OCI-LY7 (cell line): ENCODE results near the gene RARG. TPM values are rescaled to one million over a fixed set of nuclear protein-coding genes. Genes with fewer than 3 reads are reported as not detected.
A peak's percentile ranks its signal among the peaks of the same experiment; 100 is the strongest.

ENCODE experiments used
- BruUV-seq: library from RNA; stranded (reverse); fragments of 400-500 nt; replicated peaks from 2 replicates; lab custom pipeline; 2021; lab: Mats Ljungman, UMichigan
- CTCF ChIA-PET: fragments of 300-600 bp; sonication (Branson Sonifier 250); formaldehyde crosslinking; loops from one replicate; lab custom pipeline; 2022; ENCODE audit warnings: antibody characterized with exemption; ENCODE audit not compliant: unreplicated experiment; lab: Charles Lee
- POLR2A ChIA-PET: fragments of 300-600 bp; sonication (Branson Sonifier 250); formaldehyde crosslinking; loops from one replicate; lab custom pipeline; 2022; ENCODE audit warnings: antibody characterized with exemption; lab: Charles Lee
- DNase-seq: peaks from one replicate; pipeline ENCODE4 v3.0.0-alpha.2; 2015; ENCODE audit warnings: low spot score
- H2AFZ ChIP-seq: fragments of 200-600 bp; sonication (generic), shearing (Covaris generic); 2 replicates; pipeline ENCODE4 v1.6.1; 2014; ENCODE audit warnings: mild to moderate bottlenecking, antibody characterized with exemption, low read length, moderate library complexity
- H3K27ac ChIP-seq: fragments of 200-600 bp; sonication (generic); 2 replicates; pipeline ENCODE4 v1.5.1; 2014; ENCODE audit warnings: mixed run types, low read depth, mild to moderate bottlenecking, moderate library complexity, low read length, inconsistent platforms; ENCODE audit not compliant: poor library complexity, severe bottlenecking
- H3K36me3 ChIP-seq: fragments of 200-600 bp; sonication (generic); 2 replicates; pipeline ENCODE4 v1.6.1; 2014; ENCODE audit warnings: mild to moderate bottlenecking, antibody characterized with exemption, low read length, moderate library complexity, mixed read lengths; ENCODE audit not compliant: insufficient read depth
- H3K4me1 ChIP-seq: fragments of 200-600 bp; sonication (generic); 2 replicates; pipeline ENCODE4 v1.5.1; 2014; ENCODE audit warnings: mild to moderate bottlenecking, low read length; ENCODE audit not compliant: insufficient read depth, poor library complexity, severe bottlenecking
- H3K4me2 ChIP-seq: fragments of 200-600 bp; sonication (generic); 2 replicates; pipeline ENCODE4 v1.6.1; 2014; ENCODE audit warnings: mild to moderate bottlenecking, low read length
- H3K4me3 ChIP-seq: fragments of 200-600 bp; sonication (generic); 2 replicates; pipeline ENCODE4 v1.5.1; 2014; ENCODE audit warnings: mild to moderate bottlenecking, low read depth, low read length; ENCODE audit not compliant: poor library complexity, severe bottlenecking
- H3K79me2 ChIP-seq: fragments of 200-600 bp; sonication (generic); 2 replicates; pipeline ENCODE4 v1.6.1; 2016; ENCODE audit warnings: low read depth, mild to moderate bottlenecking, low read length, moderate library complexity, mixed read lengths; ENCODE audit not compliant: insufficient read depth
- H3K9me2 ChIP-seq: fragments of 200-600 bp; sonication (generic); 2 replicates; pipeline ENCODE4 v1.6.1; 2016; ENCODE audit warnings: mild to moderate bottlenecking, low read length, mixed read lengths; ENCODE audit not compliant: insufficient read depth
- H3K9me3 ChIP-seq: fragments of 200-600 bp; sonication (generic); 2 replicates; pipeline ENCODE4 v1.6.1; 2014; ENCODE audit warnings: mild to moderate bottlenecking, mixed run types, low read length, mixed read lengths
- H4K20me1 ChIP-seq: fragments of 200-600 bp; sonication (generic); 2 replicates; pipeline ENCODE4 v1.6.1; 2014; ENCODE audit warnings: mild to moderate bottlenecking, antibody characterized with exemption, low read length, moderate library complexity, mixed read lengths; ENCODE audit not compliant: insufficient read depth
- EZH2phosphoT487 ChIP-seq: fragments of 200-600 bp; sonication (generic); IDR thresholded peaks from 2 replicates; pipeline ENCODE4 v1.6.1; 2018; ENCODE audit warnings: low read depth, borderline replicate concordance, mild to moderate bottlenecking, mixed run types, antibody characterized with exemption, low read length, moderate library complexity, mixed read lengths
- intact Hi-C: fragments of 100-400 bp; cut with micrococcal nuclease; formaldehyde crosslinking; loops from one replicate; pipeline ENCODE4 v1.10.0; 2022; ENCODE audit not compliant: unreplicated experiment
- total RNA-seq, 2 experiments: library from RNA; depleted of rRNA in 1 of 2; stranded (reverse); fragments of >200 nt in 1 of 2; shearing (Covaris generic) in 1 of 2; gene quantifications; 2 replicates each; pipeline ENCODE4 v1.2.3, GENCODE V29; 2014 to 2022
- TF ChIP-seq, protein P1 (sequence below): fragments of 200-600 bp; sonication (generic); conservative IDR thresholded peaks from 2 replicates; pipeline ENCODE4 v1.5.1; 2014; ENCODE audit warnings: mild to moderate bottlenecking, antibody characterized with exemption, low read length, moderate library complexity, mixed read lengths

RARG gene
- total RNA-seq, 2 experiments from 2014 or later = 7.0 to 8.4 TPM

DNA sequence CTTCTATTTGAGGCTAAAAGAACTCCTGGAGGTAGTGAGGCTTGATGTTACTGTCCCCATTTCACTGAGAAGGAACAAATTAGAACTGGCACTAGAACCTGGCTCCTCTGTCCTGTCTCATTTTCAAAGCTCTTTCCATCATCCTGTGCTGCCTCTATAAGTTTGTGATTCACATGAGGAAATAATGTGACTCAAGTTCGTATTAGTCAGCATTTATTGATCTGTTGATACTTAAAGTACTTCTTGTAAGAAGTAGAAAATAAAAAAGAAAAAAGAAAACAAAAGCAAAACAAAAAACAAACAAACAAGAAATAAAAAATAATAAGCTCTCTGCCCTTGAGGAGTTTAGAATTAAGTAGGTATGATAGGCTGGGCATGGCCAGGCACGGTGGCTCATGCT lies 33.8 kb upstream of the RARG start:
- H3K9me2 ChIP-seq = no peaks in the 10 kb centered on the region

DNA sequence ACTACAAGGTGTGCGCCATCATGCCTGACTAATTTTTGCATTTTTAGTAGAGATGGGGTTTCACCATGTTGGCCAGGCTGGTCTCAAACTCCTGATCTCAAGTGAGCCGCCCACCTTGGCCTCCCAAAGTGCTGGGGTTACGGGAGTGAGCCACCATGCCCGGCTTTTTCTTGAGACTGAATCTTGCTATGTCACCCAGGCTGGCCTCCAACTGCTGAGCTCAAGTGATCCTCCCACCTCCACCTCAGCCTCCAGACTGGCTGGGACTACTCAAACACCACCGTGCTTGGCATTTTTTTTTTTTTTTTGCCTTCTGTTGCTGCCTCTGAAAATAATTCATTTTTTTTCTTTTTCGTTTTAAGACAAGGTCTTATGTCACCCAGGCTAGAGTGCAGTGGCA lies 27.9 kb upstream of the RARG start:
- peaks cover 33% of the 10 kb centered on the region for H3K4me1 ChIP-seq
- no peaks in the 10 kb centered on the region for H3K9me2 ChIP-seq
- BruUV-seq = no TSS peak
- H3K4me2 ChIP-seq = no peak overlapping the region
- no peaks in the 10 kb centered on the region for H3K36me3 ChIP-seq
- peak overlapping the region; percentile 75; the same call in 1 of the 2 replicates for H2AFZ ChIP-seq
- DNase-seq = no peak
- TF ChIP-seq EZH2phosphoT487 = no peak
- H3K27ac ChIP-seq = no peak overlapping the region
- no peaks in the 10 kb centered on the region for H3K79me2 ChIP-seq
- H3K9me3 ChIP-seq = no peaks in the 10 kb centered on the region
- CTCF ChIA-PET = interaction anchor here (0.6 kb wide), 1 partner anchor 192 kb away, joined by 3 read pairs; no protein-coding TSS in a partner anchor
- no peaks in the 10 kb centered on the region for H4K20me1 ChIP-seq
- POLR2A ChIA-PET = interaction anchor here (0.7 to 1.4 kb wide), 3 partner anchors 14 to 241 kb away, joined by 3 to 8 read pairs (median 6); partner anchors contain the start of genes AAAS and TARBP2
- intact Hi-C loops = no loop called here
- H3K4me3 ChIP-seq = no peak overlapping the region

More for the DNA sequence above, 33.8 kb upstream of the RARG start:
- Histone ChIP-seq H3K36me3 (peaks cover 26% of the 10 kb centered on the region), H3K4me1 (peaks cover 30% of the 10 kb centered on the region), H3K4me2 (no peak overlapping the region), H3K79me2 (peaks cover 27% of the 10 kb centered on the region), H3K9me3 (no peaks in the 10 kb centered on the region), H4K20me1 (no peaks in the 10 kb centered on the region; the same call in 1 of the 2 replicates), H3K27ac (no peak overlapping the region), H2AFZ (no peak overlapping the region), H3K4me3 (no peak overlapping the region)
- intact Hi-C loops = no loop called here
- no TSS peak for BruUV-seq
- TF ChIP-seq EZH2phosphoT487 = no peak
- TF ChIP-seq, protein P1, sequence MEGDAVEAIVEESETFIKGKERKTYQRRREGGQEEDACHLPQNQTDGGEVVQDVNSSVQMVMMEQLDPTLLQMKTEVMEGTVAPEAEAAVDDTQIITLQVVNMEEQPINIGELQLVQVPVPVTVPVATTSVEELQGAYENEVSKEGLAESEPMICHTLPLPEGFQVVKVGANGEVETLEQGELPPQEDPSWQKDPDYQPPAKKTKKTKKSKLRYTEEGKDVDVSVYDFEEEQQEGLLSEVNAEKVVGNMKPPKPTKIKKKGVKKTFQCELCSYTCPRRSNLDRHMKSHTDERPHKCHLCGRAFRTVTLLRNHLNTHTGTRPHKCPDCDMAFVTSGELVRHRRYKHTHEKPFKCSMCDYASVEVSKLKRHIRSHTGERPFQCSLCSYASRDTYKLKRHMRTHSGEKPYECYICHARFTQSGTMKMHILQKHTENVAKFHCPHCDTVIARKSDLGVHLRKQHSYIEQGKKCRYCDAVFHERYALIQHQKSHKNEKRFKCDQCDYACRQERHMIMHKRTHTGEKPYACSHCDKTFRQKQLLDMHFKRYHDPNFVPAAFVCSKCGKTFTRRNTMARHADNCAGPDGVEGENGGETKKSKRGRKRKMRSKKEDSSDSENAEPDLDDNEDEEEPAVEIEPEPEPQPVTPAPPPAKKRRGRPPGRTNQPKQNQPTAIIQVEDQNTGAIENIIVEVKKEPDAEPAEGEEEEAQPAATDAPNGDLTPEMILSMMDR = no peak
- ChIA-PET POLR2A (interaction anchor here (0.6 to 3.0 kb wide), 6 partner anchors 9 to 79 kb away, joined by 3 to 20 read pairs (median 4); no protein-coding TSS in a partner anchor), CTCF (interaction anchor here (7.1 kb wide), 1 partner anchor 53 kb away, joined by 80 read pairs; no protein-coding TSS in a partner anchor)
- no peak for DNase-seq

DNA sequence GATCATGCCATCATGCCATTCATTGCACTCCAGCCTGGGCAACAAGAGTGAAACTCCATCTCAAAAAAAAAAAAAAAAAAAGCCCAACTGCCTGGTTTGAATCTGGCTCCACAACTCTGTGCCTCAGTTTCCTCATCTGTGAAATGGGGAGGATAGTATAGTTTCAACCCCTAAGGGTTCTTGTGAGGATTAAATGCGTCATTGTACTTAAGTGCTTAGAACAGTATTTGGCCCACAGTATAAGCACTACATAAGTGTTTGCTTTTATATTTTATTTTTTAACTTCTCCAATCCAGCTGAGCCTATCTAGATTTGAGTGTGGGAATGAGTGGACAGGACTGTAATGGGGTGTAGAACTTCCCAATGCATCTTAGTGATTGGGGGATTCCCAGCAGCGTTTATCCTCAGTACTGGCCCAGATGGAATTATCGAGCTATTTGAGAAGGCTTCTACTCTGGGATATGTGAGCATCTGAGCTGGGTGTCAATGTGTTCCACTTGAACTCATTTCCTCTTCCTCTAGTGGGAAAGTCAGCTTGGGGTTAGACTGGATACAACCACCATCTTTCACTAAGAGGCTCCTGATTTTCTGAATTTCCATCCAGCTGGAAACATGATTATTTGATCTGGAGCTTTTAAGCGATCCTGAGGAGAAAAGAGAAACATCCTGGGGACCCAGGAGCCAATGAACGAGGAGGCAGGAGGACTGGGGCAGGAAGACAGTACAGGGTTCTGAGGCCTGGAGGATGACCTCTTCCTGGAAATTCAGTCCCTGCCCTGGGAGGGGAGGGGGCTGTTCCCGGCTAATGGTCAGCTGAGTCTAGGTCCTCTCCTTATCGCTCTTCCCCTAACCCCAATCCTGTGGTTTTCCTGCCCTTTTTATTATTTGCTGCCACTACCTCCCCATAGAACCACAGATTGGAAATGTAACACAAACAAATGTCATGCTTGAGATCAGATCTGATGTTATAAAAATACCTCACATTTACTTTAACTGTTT lies 26.8 kb upstream of the RARG start:
- Histone ChIP-seq H2AFZ (peak overlapping the region; percentile 75), H3K4me2 (peak overlapping the region; percentile 44)
- intact Hi-C loops = no loop called here

More for the DNA sequence above, 26.8 kb upstream of the RARG start:
- H3K79me2 ChIP-seq = no peaks in the 10 kb centered on the region
- H3K27ac ChIP-seq = no peak overlapping the region
- H3K9me3 ChIP-seq = no peaks in the 10 kb centered on the region
- no peak for DNase-seq
- POLR2A ChIA-PET = interaction anchor here (0.7 to 1.6 kb wide), 5 partner anchors 9 to 61 kb away, joined by 3 to 14 read pairs (median 4); partner anchors contain the start of gene ESPL1
- no peaks in the 10 kb centered on the region for H4K20me1 ChIP-seq
- H3K9me2 ChIP-seq = no peaks in the 10 kb centered on the region
- no TSS peak for BruUV-seq
- TF ChIP-seq EZH2phosphoT487 = no peak
- TF ChIP-seq, protein P1 = no peak
- peaks cover 33% of the 10 kb centered on the region for H3K4me1 ChIP-seq
- CTCF ChIA-PET = interaction anchor here (0.7 to 0.9 kb wide), 2 partner anchors 8 to 47 kb away, joined by 3 read pairs; no protein-coding TSS in a partner anchor
- H3K4me3 ChIP-seq = no peak overlapping the region
- H3K36me3 ChIP-seq = peaks cover 4% of the 10 kb centered on the region; the same call in 1 of the 2 replicates
